Measurements from ENCODE around the gene CTTNBP2.

The CTTNBP2 gene

DNA sequence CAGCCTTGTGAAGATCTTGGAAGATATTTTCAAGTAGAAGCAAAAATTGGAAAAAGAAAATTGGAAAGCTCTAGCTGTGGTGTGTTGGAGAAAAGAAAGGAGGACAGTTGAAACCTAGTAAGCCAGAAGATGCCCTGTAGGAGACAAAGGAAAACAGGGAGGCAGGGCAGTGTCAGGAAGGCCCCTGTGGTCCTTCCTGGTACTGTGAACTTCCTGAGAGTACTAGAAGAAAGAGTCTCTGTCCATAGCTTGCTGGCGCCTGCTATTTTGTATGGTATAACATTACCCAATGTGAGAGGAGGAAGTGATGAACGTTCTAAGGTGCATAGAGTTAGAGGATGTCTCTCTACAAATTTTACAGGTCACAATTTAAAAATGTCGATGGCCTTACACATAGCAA lies 183.1 kb downstream of the CTTNBP2 start:
- in situ Hi-C loops (cut with MboI; ENCODE audit: low sequenced_read_pairs): no loop called here

GRCh38 chr7:117689406-117689805 lies 183.8 kb downstream of the CTTNBP2 start:
- in situ Hi-C loops (cut with MboI; ENCODE audit: low sequenced_read_pairs): no loop called here

GRCh38 chr7:117688126-117688525 lies 185.1 kb downstream of the CTTNBP2 start:
- in situ Hi-C loops (cut with MboI; ENCODE audit: low sequenced_read_pairs): no loop called here

GRCh38 chr7:117686311-117686935 lies 186.8 kb downstream of the CTTNBP2 start:
- in situ Hi-C loops (cut with MboI; ENCODE audit: low sequenced_read_pairs): no loop called here

- in situ Hi-C loops (cut with MboI; ENCODE audit: low sequenced_read_pairs): no loop called here
Measured at GRCh38 chr7:117685795-117686194, 187.4 kb downstream of the CTTNBP2 start.

DNA sequence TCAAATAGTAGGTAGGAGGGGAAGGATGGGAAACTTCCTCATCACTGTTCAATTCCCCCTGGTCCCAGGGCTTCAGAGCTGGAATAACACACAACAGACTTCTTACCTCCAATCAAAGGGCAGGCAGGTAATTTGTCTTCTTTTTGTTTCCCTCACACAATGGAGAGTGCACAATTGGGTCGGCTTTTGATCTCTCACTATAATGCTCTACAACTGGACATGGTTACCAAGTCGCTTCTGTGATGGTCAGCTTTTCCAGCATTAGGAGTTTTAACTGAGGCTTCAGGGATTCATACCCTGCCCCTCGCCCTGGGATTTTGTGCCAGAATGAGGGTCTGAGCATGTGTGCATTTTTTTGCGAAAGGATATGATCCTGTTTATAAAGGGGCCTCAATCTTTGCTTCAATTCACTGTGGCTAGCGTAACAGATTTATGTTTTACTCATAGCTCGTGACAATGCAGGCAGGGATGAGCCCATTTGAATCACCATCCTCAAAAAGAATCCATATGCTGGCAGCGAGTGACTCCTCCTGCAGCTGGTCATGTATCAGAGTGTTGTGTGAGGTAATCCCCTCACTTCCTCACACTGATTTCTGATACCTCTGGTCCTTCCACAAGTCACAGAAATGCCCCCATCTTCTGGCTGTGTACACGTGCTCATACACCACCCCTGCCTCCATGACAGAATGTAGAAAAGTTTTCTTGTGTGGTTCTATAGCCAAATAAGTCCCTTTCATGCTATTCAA lies 189.6 kb downstream of the CTTNBP2 start:
- in situ Hi-C loops (cut with MboI; ENCODE audit: low sequenced_read_pairs): no loop called here

DNA sequence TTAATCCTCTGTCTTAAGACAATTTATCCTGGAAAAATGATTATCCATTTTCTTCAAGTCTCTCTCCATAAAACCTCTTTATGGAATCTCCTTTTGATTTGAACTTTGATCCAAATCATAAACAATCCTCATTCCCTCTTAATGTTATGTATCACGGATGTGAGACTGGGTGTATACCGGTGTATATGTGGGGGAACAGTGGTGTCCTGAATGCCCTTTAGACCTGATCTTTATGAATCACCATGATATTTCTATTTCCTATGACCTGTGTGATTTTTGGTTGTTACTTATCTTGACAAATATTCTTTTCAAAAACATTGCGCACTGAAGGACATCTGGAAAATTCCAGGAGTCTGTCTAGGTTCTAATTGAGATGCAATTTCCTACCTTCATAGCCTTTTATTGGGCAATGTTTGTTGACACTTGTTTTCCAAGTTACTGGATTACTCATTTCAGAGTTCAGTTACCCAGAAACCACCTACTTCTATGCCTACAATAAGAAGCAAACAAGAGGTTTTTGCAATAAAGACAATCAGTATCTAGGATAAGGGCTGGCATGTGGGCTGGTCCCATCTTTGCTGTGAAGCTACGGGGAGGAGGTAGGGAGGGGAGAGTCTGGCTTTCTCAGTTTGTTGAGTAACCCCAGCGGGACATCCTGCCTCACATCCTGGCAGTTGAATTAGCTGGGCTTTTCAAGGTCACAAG lies 190.4 kb downstream of the CTTNBP2 start:
- in situ Hi-C loops (cut with MboI; ENCODE audit: low sequenced_read_pairs): no loop called here

GRCh38 chr7:117679120-117679519 lies 194.1 kb downstream of the CTTNBP2 start:
- in situ Hi-C loops (cut with MboI; ENCODE audit: low sequenced_read_pairs): no loop called here

GRCh38 chr7:117675497-117676435 lies 197.5 kb downstream of the CTTNBP2 start:
- in situ Hi-C loops (cut with MboI; ENCODE audit: low sequenced_read_pairs): no loop called here

DNA sequence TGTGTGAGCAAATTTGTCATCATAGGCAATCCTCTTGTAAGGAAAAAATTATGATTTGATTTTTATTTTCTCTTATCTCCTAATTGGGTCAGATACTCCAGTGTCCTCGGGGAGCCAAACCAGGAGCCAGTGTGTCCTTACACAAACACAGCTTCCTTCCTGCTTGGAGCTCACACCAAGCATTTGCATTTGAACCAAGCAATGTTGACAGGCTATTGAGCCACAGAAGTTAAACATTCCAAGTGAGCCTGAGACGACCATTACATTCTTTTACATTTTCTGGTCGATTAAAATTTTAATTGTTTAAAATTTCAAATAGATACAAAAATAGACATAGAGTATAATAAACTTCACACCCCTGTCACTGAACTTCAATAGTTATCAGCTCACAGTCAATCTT lies 198.6 kb downstream of the CTTNBP2 start:
- in situ Hi-C loops (cut with MboI; ENCODE audit: low sequenced_read_pairs): no loop called here

DNA sequence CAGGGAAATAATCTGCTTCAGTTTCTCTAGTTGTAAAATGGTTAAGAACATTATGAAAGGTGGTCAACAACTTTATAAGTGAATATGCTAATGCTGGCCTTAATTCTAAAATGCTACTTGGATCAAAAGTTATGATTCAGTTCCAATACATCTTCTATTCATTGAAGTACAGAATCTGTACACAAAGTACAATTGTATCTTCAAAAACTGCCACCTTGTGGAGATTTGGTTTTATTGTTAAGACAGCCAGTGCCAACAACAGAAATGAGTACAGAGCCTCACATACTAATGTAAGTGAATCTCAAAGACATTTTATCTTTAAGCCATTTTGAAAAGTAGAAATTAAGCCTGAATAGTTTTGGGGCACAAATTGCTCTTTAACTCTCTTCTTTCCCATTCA lies 199.4 kb downstream of the CTTNBP2 start:
- in situ Hi-C loops (cut with MboI; ENCODE audit: low sequenced_read_pairs): no loop called here

DNA sequence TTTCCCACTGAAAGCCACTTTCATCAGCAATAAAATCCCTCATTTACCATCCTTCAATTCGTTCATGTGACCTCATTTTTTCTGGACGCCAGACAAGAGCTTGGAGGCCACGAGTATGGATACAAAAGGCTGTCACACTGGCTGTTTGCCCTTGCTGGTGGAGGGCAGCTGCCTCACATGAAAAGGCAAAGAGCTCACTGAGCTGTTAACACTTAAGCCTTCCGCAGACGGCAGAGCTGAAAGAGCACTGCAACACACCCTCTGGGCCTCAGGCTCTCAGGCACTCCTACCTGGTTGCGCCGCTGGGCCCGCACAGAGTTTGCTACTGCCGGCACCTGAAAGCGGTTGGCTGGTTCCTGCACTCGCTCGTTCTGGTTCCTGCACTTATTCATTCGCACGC lies 199.9 kb downstream of the CTTNBP2 start:
- in situ Hi-C loops (cut with MboI; ENCODE audit: low sequenced_read_pairs): no loop called here

DNA sequence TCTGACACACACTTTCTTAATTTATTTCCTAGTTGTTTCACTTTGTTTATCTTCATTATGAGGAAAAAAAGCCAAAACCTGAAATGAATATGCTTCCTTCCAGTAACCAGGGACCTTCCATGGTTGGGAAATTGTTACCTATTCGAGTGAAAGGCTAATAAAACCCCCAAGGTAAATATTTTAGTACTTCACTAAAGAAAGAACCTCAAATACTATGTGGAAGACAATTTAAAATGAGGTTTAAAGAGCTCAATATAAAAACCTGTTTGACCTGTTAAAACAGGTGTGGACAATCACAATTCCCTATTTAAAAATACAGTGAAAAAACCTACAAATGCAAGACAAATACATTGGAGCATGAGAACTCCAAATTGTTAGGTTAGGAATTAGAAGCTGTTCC lies 200.8 kb downstream of the CTTNBP2 start:
- in situ Hi-C loops (cut with MboI; ENCODE audit: low sequenced_read_pairs): no loop called here

- in situ Hi-C loops (cut with MboI; ENCODE audit: low sequenced_read_pairs): no loop called here
Measured at GRCh38 chr7:117669818-117670217, 203.4 kb downstream of the CTTNBP2 start.

- in situ Hi-C loops (cut with MboI; ENCODE audit: low sequenced_read_pairs): no loop called here
Measured at GRCh38 chr7:117667456-117667855, 205.8 kb downstream of the CTTNBP2 start.

- in situ Hi-C loops (cut with MboI; ENCODE audit: low sequenced_read_pairs): no loop called here
Measured at GRCh38 chr7:117666689-117667088, 206.6 kb downstream of the CTTNBP2 start.

DNA sequence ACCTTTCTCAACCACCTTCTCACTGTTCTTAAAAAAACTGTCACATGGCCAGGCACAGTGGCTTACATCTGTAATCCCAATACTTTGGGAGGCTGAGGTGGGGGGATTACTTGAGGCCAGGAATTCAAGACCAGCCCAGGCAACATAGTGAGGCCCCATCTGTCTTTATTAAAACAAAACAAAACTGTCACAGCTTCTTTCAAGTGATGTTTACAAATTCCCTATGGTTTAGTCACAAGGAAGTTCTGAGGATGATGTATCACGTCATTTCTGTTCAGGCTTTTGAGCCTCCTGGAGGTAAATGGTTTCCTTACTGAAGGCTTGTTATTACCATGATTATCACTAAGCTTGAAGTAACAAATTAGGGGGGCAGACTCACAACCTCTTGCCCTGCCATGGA lies 207.2 kb downstream of the CTTNBP2 start:
- in situ Hi-C loops (cut with MboI; ENCODE audit: low sequenced_read_pairs): no loop called here

DNA sequence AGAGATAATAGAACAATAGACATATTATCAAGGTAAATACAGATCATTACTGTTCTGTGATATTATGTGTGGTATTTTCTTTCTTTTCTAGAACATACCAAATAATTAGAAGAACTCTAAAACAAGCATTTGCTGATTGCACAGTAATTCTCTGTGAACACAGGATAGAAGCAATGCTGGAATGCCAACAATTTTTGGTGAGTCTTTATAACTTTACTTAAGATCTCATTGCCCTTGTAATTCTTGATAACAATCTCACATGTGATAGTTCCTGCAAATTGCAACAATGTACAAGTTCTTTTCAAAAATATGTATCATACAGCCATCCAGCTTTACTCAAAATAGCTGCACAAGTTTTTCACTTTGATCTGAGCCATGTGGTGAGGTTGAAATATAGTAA lies 207.9 kb downstream of the CTTNBP2 start:
- in situ Hi-C loops (cut with MboI; ENCODE audit: low sequenced_read_pairs): no loop called here

- in situ Hi-C loops (cut with MboI; ENCODE audit: low sequenced_read_pairs): no loop called here
Measured at GRCh38 chr7:117664047-117664446, 209.2 kb downstream of the CTTNBP2 start.

DNA sequence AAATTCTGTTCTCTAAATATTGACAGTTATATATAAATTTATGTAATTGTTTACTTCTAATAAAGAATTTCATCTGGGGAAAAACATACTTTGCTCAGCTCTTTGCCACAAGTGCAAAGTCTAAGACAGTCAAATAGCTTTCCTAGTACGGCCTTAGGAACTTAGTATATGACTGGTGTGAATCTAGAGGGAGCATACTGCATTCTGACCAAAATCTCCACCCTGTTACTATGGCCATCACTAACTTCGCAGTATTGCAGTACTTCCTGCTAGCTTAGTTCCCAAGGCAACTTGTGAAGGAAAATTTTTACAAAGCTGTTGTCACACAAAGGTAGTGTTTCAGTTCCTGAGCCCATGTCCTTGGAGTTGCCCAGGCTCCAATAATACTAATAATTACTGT lies 211.9 kb downstream of the CTTNBP2 start:
- in situ Hi-C loops (cut with MboI; ENCODE audit: low sequenced_read_pairs): no loop called here

Data from HL-60/S4 treated with retinoic acid at 250 ng/mL for 4 days and 3 days (cell line).